ENCODE measurements around the gene GARIN5B.
A peak's percentile ranks its signal among the peaks of the same experiment; 100 is the strongest.

GARIN5B gene

DNA sequence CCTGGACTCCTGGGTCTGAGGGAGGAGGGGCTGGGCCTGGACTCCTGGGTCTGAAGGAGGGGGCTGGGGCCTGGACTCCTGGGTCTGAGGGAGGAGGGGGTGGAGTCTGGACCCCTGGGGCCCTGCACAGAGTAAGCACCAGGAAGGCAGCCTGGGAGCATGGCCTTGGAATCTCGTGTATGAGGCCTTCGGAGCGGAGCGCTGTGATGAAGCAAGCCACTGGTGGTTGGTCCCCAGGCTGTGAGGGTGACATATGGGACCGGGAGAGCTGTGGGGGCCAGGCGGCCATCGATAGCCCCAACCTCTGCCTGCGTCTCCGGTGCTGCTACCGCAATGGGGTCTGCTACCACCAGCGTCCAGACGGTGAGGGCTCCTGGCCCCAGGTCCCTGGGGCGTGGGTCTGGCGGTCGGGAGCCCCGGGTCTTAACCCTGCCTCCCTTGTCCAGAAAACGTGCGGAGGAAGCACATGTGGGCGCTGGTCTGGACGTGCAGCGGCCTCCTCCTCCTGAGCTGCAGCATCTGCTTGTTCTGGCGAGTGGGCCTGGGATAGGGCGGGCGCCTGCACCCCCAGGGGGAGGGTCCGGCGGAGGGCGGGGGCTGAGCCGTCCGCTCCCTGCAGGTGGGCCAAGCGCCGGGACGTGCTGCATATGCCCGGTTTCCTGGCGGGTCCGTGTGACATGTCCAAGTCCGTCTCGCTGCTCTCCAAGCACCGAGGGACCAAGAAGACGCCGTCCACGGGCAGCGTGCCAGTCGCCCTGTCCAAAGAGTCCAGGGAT is 14.5 kb upstream of the GARIN5B start:
- H3K9me3 ChIP-seq (ENCODE audit: insufficient read depth, low read depth, low read length) = no peaks in the 10 kb centered on the region
- no peaks in the 10 kb centered on the region for H3K36me3 ChIP-seq (ENCODE audit: control insufficient read depth in 1 of 2, insufficient read depth in 2 of 2, low read length in 2 of 2)
- H3K27ac ChIP-seq (ENCODE audit: low read depth, low read length) = no peak overlapping the region
- no peak overlapping the region for H4K91ac ChIP-seq (ENCODE audit: low read depth, low read length)
- no peak overlapping the region for H3K4me3 ChIP-seq (ENCODE audit: low read depth, low read length)
- H2BK5ac ChIP-seq (ENCODE audit: low read depth, low read length, poor library complexity) = no peak overlapping the region
- H3K27me3 ChIP-seq (ENCODE audit: insufficient read depth, low read length) = no peaks in the 10 kb centered on the region
- no peak overlapping the region for H3K4ac ChIP-seq (ENCODE audit: low read depth, low read length)
- no peak overlapping the region for H2AFZ ChIP-seq (ENCODE audit: insufficient read depth, low read length, poor library complexity)
- no peak for DNase-seq
- H3K9ac ChIP-seq (ENCODE audit: low read length) = no peak overlapping the region
- no peak overlapping the region for H3K23ac ChIP-seq (ENCODE audit: low read length)
- H4K12ac ChIP-seq (ENCODE audit: low read depth, low read length) = no peak overlapping the region
- no peak overlapping the region for H2BK120ac ChIP-seq (ENCODE audit: insufficient read depth, low read length, poor library complexity)
- no peak overlapping the region for H3K4me2 ChIP-seq (ENCODE audit: low read length)
- H2BK12ac ChIP-seq (ENCODE audit: low read length) = no peak overlapping the region
- H3K79me2 ChIP-seq (ENCODE audit: control insufficient read depth, insufficient read depth, low read length, poor library complexity) = peaks cover 1% of the 10 kb centered on the region
- H3K4me1 ChIP-seq (ENCODE audit: control insufficient read depth in 1 of 2, insufficient read depth in 2 of 2, low read length in 2 of 2) = peaks cover 29 to 32% of the 10 kb centered on the region in 2 experiments
- H3K18ac ChIP-seq (ENCODE audit: low read length) = no peak overlapping the region
- H2AK5ac ChIP-seq (ENCODE audit: low read length) = no peak overlapping the region
- peaks cover 15% of the 10 kb centered on the region for H3K79me1 ChIP-seq (ENCODE audit: low read length)
- no peak overlapping the region for H3K14ac ChIP-seq (ENCODE audit: low read length)
- no CpG with 5 or more reads among the region's 43 CpGs for WGBS (ENCODE audit: extremely low coverage, insufficient coverage, insufficient read length)
- no peak overlapping the region for H4K8ac ChIP-seq (ENCODE audit: low read depth, low read length)

DNA sequence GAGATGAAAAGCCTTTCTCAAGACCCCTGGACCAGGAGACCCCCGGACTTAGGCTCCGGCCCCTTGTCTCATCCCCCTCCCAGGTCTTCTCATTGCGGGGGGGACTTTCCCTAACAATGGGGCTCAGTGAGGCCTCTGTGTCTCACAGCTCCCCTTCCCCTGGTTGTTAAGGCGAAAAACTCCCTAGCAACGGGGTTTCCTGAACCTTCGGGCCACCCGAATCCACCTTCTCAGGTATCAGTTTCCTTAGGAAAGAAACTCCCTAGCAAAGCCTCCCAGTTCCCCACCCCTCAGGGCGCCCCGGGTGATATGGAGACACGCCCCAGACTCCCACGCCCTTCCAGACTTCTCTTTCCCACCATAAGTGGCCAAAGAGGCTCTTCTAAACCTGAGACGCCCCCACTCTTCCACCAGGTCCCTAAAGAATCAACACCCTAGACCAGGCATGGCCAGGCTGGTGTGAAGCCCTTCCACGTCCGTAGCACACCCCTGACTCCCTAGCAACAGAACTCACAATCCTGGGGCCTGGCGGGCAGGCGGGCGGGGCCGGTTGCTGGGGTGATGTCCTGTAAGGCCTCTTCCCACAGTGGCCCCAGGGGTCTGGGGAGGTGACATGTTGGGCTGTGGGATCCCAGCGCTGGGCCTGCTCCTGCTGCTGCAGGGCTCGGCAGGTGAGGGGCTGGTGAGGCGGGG is 13.3 kb upstream of the GARIN5B start, which contains the start of gene TMEM190:
Gene TMEM190 (plus strand): TSS at position 586 of the 693 bp plus-strand sequence. CDS start 28 bp downstream, at position 614.
- peaks cover 35 to 39% of the 10 kb centered on the region in 2 experiments for H3K4me1 ChIP-seq (ENCODE audit: control insufficient read depth in 1 of 2, insufficient read depth in 2 of 2, low read length in 2 of 2)
- WGBS (ENCODE audit: extremely low coverage, insufficient coverage, insufficient read length) = no CpG with 5 or more reads among the region's 21 CpGs

DNA sequence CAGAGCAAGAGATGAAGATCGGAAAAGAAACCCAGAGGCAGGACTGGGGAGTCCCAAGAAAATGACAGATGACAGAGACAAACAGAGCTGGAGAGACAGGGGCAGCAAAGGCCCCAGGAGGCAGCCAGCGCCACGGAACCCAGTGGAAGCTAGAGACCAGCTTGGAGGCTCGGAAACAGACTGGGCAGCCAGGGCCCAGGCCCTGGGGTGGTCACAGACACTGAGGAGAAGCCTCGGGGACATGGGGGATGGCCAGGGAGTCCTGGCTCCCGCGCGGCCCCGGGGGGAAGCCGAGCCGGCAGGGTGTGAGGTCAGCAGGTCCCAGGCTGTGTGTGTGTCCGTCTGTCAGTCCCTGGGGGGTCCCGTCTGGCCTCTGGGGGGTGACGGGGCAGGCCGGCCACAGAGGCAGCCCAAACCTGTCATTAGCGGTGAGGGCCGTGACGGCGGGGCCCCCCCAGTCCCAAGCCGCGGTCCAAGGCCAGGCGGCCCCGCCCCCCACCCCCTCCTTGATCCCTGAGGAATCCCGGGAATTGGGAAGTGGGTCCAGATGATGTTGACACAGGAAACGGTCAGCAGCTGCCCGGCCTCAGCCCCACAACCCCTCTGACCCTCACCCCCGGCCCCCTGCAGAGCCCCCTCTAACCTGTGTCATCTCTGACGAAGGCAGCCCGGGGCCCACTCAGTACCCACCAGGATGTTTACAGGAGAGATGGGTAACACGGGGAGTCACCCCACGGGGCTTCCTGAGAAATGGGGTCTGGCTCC is 11.1 kb upstream of the GARIN5B start:
- H3K9ac ChIP-seq (ENCODE audit: low read length) = no peak overlapping the region
- no peak overlapping the region for H3K23ac ChIP-seq (ENCODE audit: low read length)
- H3K4me2 ChIP-seq (ENCODE audit: low read length) = peak overlapping the region; percentile 58
- DNase-seq = no peak
- H3K4me3 ChIP-seq (ENCODE audit: low read depth, low read length) = no peak overlapping the region
- peak overlapping the region; percentile 36 for H2AK5ac ChIP-seq (ENCODE audit: low read length)
- H3K36me3 ChIP-seq (ENCODE audit: control insufficient read depth in 1 of 2, insufficient read depth in 2 of 2, low read length in 2 of 2) = no peaks in the 10 kb centered on the region
- no peaks in the 10 kb centered on the region for H3K27me3 ChIP-seq (ENCODE audit: insufficient read depth, low read length)
- H2BK120ac ChIP-seq (ENCODE audit: insufficient read depth, low read length, poor library complexity) = peak overlapping the region; percentile 74
- WGBS (ENCODE audit: extremely low coverage, insufficient coverage, insufficient read length) = no CpG with 5 or more reads among the region's 31 CpGs
- H3K4ac ChIP-seq (ENCODE audit: low read depth, low read length) = peak overlapping the region; percentile 52
- peak overlapping the region; percentile 21 for H3K18ac ChIP-seq (ENCODE audit: low read length)
- no peak overlapping the region for H2AFZ ChIP-seq (ENCODE audit: insufficient read depth, low read length, poor library complexity)
- H3K9me3 ChIP-seq (ENCODE audit: insufficient read depth, low read depth, low read length) = no peaks in the 10 kb centered on the region
- H2BK5ac ChIP-seq (ENCODE audit: low read depth, low read length, poor library complexity) = peak overlapping the region; percentile 68
- peak overlapping the region; percentile 76 for H4K91ac ChIP-seq (ENCODE audit: low read depth, low read length)
- peak overlapping the region; percentile 83 for H2BK12ac ChIP-seq (ENCODE audit: low read length)
- peak overlapping the region; percentile 65 for H3K14ac ChIP-seq (ENCODE audit: low read length)
- peak overlapping the region; percentile 78 for H3K27ac ChIP-seq (ENCODE audit: low read depth, low read length)
- H3K79me1 ChIP-seq (ENCODE audit: low read length) = peaks cover 37% of the 10 kb centered on the region
- H4K8ac ChIP-seq (ENCODE audit: low read depth, low read length) = peak overlapping the region; percentile 47
- peaks cover 12% of the 10 kb centered on the region for H3K79me2 ChIP-seq (ENCODE audit: control insufficient read depth, insufficient read depth, low read length, poor library complexity)
- H4K12ac ChIP-seq (ENCODE audit: low read depth, low read length) = peak overlapping the region; percentile 14
- H3K4me1 ChIP-seq (ENCODE audit: control insufficient read depth in 1 of 2, insufficient read depth in 2 of 2, low read length in 2 of 2) = peaks cover 42 to 46% of the 10 kb centered on the region in 2 experiments

More for the DNA sequence above, 13.3 kb upstream of the GARIN5B start, which contains the start of gene TMEM190:
- H3K23ac ChIP-seq (ENCODE audit: low read length) = no peak within 1 kb of the TSS
- H3K79me2 ChIP-seq (ENCODE audit: control insufficient read depth, insufficient read depth, low read length, poor library complexity) = peaks cover 1% of the 10 kb centered on the region
- no peak within 1 kb of the TSS for H2AFZ ChIP-seq (ENCODE audit: insufficient read depth, low read length, poor library complexity)
- no peaks in the 10 kb centered on the region for H3K9me3 ChIP-seq (ENCODE audit: insufficient read depth, low read depth, low read length)
- no peak within 1 kb of the TSS for H3K18ac ChIP-seq (ENCODE audit: low read length)
- H4K8ac ChIP-seq (ENCODE audit: low read depth, low read length) = no peak within 1 kb of the TSS
- H3K36me3 ChIP-seq (ENCODE audit: control insufficient read depth in 1 of 2, insufficient read depth in 2 of 2, low read length in 2 of 2) = no peaks in the 10 kb centered on the region
- H3K4me2 ChIP-seq (ENCODE audit: low read length) = no peak within 1 kb of the TSS
- no peak within 1 kb of the TSS for H2BK5ac ChIP-seq (ENCODE audit: low read depth, low read length, poor library complexity)
- peaks cover 21% of the 10 kb centered on the region for H3K79me1 ChIP-seq (ENCODE audit: low read length)
- H4K91ac ChIP-seq (ENCODE audit: low read depth, low read length) = no peak within 1 kb of the TSS
- H3K14ac ChIP-seq (ENCODE audit: low read length) = no peak within 1 kb of the TSS
- no peak within 1 kb of the TSS for H2AK5ac ChIP-seq (ENCODE audit: low read length)
- H4K12ac ChIP-seq (ENCODE audit: low read depth, low read length) = no peak within 1 kb of the TSS
- no peak within 1 kb of the TSS for H3K4ac ChIP-seq (ENCODE audit: low read depth, low read length)
- H2BK12ac ChIP-seq (ENCODE audit: low read length) = no peak within 1 kb of the TSS
- H3K27me3 ChIP-seq (ENCODE audit: insufficient read depth, low read length) = no peaks in the 10 kb centered on the region
- no peak for DNase-seq
- H3K4me3 ChIP-seq (ENCODE audit: low read depth, low read length) = no peak within 1 kb of the TSS
- no peak within 1 kb of the TSS for H3K27ac ChIP-seq (ENCODE audit: low read depth, low read length)
- H3K9ac ChIP-seq (ENCODE audit: low read length) = no peak within 1 kb of the TSS
- H2BK120ac ChIP-seq (ENCODE audit: insufficient read depth, low read length, poor library complexity) = peak within 1 kb of the TSS; percentile 21

GRCh38 chr19:55373306-55373992 is 10.4 kb upstream of the GARIN5B start:
- Histone ChIP-seq H3K4ac (ENCODE audit: low read depth, low read length) (peak overlapping the region; percentile 18), H4K12ac (ENCODE audit: low read depth, low read length) (peak overlapping the region; percentile 32), H3K9ac (ENCODE audit: low read length) (no peak overlapping the region), H3K4me2 (ENCODE audit: low read length) (peak overlapping the region; percentile 58), H3K23ac (ENCODE audit: low read length) (no peak overlapping the region), H3K14ac (ENCODE audit: low read length) (peak overlapping the region; percentile 65), H3K79me1 (ENCODE audit: low read length) (peaks cover 42% of the 10 kb centered on the region), H3K4me1 (ENCODE audit: control insufficient read depth in 1 of 2, insufficient read depth in 2 of 2, low read length in 2 of 2) (peaks cover 46 to 52% of the 10 kb centered on the region in 2 experiments), H2AFZ (ENCODE audit: insufficient read depth, low read length, poor library complexity) (peak overlapping the region; percentile 44), H3K27ac (ENCODE audit: low read depth, low read length) (peak overlapping the region; percentile 78), H3K79me2 (ENCODE audit: control insufficient read depth, insufficient read depth, low read length, poor library complexity) (peaks cover 15% of the 10 kb centered on the region), H3K18ac (ENCODE audit: low read length) (peak overlapping the region; percentile 82), H2AK5ac (ENCODE audit: low read length) (peak overlapping the region; percentile 57), H3K27me3 (ENCODE audit: insufficient read depth, low read length) (no peaks in the 10 kb centered on the region), H3K36me3 (ENCODE audit: control insufficient read depth in 1 of 2, insufficient read depth in 2 of 2, low read length in 2 of 2) (no peaks in the 10 kb centered on the region), H4K91ac (ENCODE audit: low read depth, low read length) (peak overlapping the region; percentile 76), H2BK12ac (ENCODE audit: low read length) (peak overlapping the region; percentile 81), H4K8ac (ENCODE audit: low read depth, low read length) (peak overlapping the region; percentile 47), H3K4me3 (ENCODE audit: low read depth, low read length) (no peak overlapping the region), H2BK5ac (ENCODE audit: low read depth, low read length, poor library complexity) (peak overlapping the region; percentile 70), H3K9me3 (ENCODE audit: insufficient read depth, low read depth, low read length) (no peaks in the 10 kb centered on the region), H2BK120ac (ENCODE audit: insufficient read depth, low read length, poor library complexity) (peak overlapping the region; percentile 74)
- no CpG with 5 or more reads among the region's 9 CpGs for WGBS (ENCODE audit: extremely low coverage, insufficient coverage, insufficient read length)
- DNase-seq = no peak
